HepG2 (cell line): ENCODE results near the gene MAP3K9. TPM values are rescaled to one million over a fixed set of nuclear protein-coding genes. Genes with fewer than 3 reads are reported as not detected.
A peak's percentile ranks its signal among the peaks of the same experiment; 100 is the strongest.

Experiments used
- CEBPG ChIP-seq: IDR thresholded peaks from 2 replicates; pipeline ENCODE4 v1.6.1; 2016
- CHCHD3 ChIP-seq: sonication (generic); formaldehyde crosslinking; IDR thresholded peaks from 2 replicates; pipeline ENCODE4 v1.8.0; 2022; ENCODE audit warnings: mild to moderate bottlenecking, missing genetic modification reagents, moderate library complexity
- GABPA ChIP-seq, 2 experiments: IDR thresholded peaks; 2 replicates each; pipeline ENCODE4 v1.6.1; 2011 to 2016; ENCODE audit warnings: low read depth in 2 of 2, low read length in 1 of 2, missing biosample characterization in 1 of 2, missing genetic modification characterization in 1 of 2
- IRF2 ChIP-seq: IDR thresholded peaks from 2 replicates; pipeline ENCODE4 v1.6.1; 2018; ENCODE audit warnings: missing genetic modification reagents, missing compliant biosample characterization
- PITX1 ChIP-seq: sonication (generic); formaldehyde crosslinking; IDR thresholded peaks from 2 replicates; pipeline ENCODE4 v1.5.1; 2020; ENCODE audit warnings: mild to moderate bottlenecking, missing genetic modification reagents
- SALL1 ChIP-seq: sonication (generic); formaldehyde crosslinking; IDR thresholded peaks from 2 replicates; pipeline ENCODE4 v1.8.0; 2022; ENCODE audit warnings: mild to moderate bottlenecking, missing genetic modification reagents
- SRSF9 ChIP-seq: fragments of 200-400 bp; formaldehyde crosslinking; IDR thresholded peaks from 2 replicates; pipeline ENCODE4 v1.6.1; 2018; ENCODE audit warnings: borderline replicate concordance, mild to moderate bottlenecking, low read depth, low read length; ENCODE audit not compliant: insufficient read depth, poor library complexity, severe bottlenecking
- THAP9 ChIP-seq: sonication (generic); formaldehyde crosslinking; IDR thresholded peaks from 2 replicates; pipeline ENCODE4; 2020; ENCODE audit warnings: missing genetic modification reagents, mild to moderate bottlenecking, borderline replicate concordance
- TRIM22 ChIP-seq: fragments of 450-650 bp; IDR thresholded peaks from 2 replicates; pipeline ENCODE4 v1.6.1; 2017
- ZFP36L1 ChIP-seq: sonication (generic); formaldehyde crosslinking; IDR thresholded peaks from 2 replicates; pipeline ENCODE4 v1.8.0; 2022; ENCODE audit warnings: mild to moderate bottlenecking, missing genetic modification reagents, moderate library complexity
- ZNF10 ChIP-seq: sonication (generic); formaldehyde crosslinking; IDR thresholded peaks from 2 replicates; pipeline ENCODE4 v1.4.0; 2020; ENCODE audit warnings: mild to moderate bottlenecking, low read depth, missing genetic modification reagents, borderline replicate concordance
- ZNF230 ChIP-seq: sonication (generic); formaldehyde crosslinking; IDR thresholded peaks from 2 replicates; pipeline ENCODE4 v1.4.0; 2020; ENCODE audit warnings: mild to moderate bottlenecking, missing genetic modification reagents
- ZNF34 ChIP-seq: sonication (generic); formaldehyde crosslinking; IDR thresholded peaks from 2 replicates; pipeline ENCODE4 v1.4.0; 2020; ENCODE audit warnings: mild to moderate bottlenecking, missing genetic modification reagents, borderline replicate concordance
- ZNF350 ChIP-seq: sonication (generic); formaldehyde crosslinking; IDR thresholded peaks from 2 replicates; pipeline ENCODE4 v1.4.0; 2020; ENCODE audit warnings: mild to moderate bottlenecking, low read depth, missing genetic modification reagents, borderline replicate concordance
- ZNF563 ChIP-seq: sonication (generic); formaldehyde crosslinking; IDR thresholded peaks from 2 replicates; pipeline ENCODE4 v1.8.0; 2022; ENCODE audit warnings: mild to moderate bottlenecking, moderate library complexity, missing genetic modification reagents
- ZNF564 ChIP-seq: sonication (generic); formaldehyde crosslinking; IDR thresholded peaks from 2 replicates; pipeline ENCODE4 v1.8.1; 2023; ENCODE audit warnings: mild to moderate bottlenecking, missing genetic modification reagents
- ZNF678 ChIP-seq: sonication (generic); formaldehyde crosslinking; IDR thresholded peaks from 2 replicates; pipeline ENCODE4 v1.4.0; 2020; ENCODE audit warnings: mild to moderate bottlenecking, missing genetic modification reagents
- polyA plus RNA-seq, 8 experiments: library from polyadenylated mRNA; depleted of rRNA in 3 of 8; stranded (reverse) in 7 of 8; unstranded in 1 of 8; fragments of >200 nt; fragmentation: Illumina TruSeq in 4 of 8; extraction: Trizol in 4 of 8; gene quantifications; 2 replicates each; pipeline versions ENCODE4 v1.2.1 to v1.2.3, GENCODE V29; 2011 to 2016; ENCODE audit warnings: low read depth in 4 of 8, missing spikeins in 1 of 8, mixed read lengths in 1 of 8; ENCODE audit not compliant: insufficient read depth in 1 of 8
- total RNA-seq, 5 experiments: library from RNA; depleted of rRNA; stranded (reverse); fragments of >200 nt; fragmentation: Illumina TruSeq; extraction: Trizol; gene quantifications; 2 replicates each; pipeline ENCODE4 v1.2.3, GENCODE V29; 2016; ENCODE audit warnings: low read depth in 1 of 5
- TF ChIP-seq, protein P1 (sequence below): sonication (generic); formaldehyde crosslinking; IDR thresholded peaks from 2 replicates; pipeline ENCODE4 v1.5.1; 2020; ENCODE audit warnings: mild to moderate bottlenecking, missing genetic modification reagents
- TF ChIP-seq, protein P2 (sequence below): sonication (generic); formaldehyde crosslinking; IDR thresholded peaks from 2 replicates; pipeline ENCODE4 v1.8.0; 2022; ENCODE audit warnings: mild to moderate bottlenecking, missing genetic modification reagents, borderline replicate concordance

MAP3K9 gene
- total and polyA plus RNA-seq, 2 of the 13 experiments (the other 11 are each of a cell fraction or from before 2014, with no cell fraction given) = 4.3 to 4.5 TPM

GRCh38 chr14:70808416-70809224 is 693 bp downstream of the MAP3K9 start (continued):
- TF ChIP-seq THAP9 (CRISPR knock-in tag) (no peak), TRIM22 (no peak), ZNF34 (CRISPR knock-in tag) (no peak), ZNF564 (CRISPR knock-in tag) (0 out of 2 replicates have a peak, but pooled peaks have one; percentile 38), ZNF678 (CRISPR knock-in tag) (no peak), SALL1 (CRISPR knock-in tag) (0 out of 2 replicates have a peak, but pooled peaks have one; percentile 3), IRF2 (no peak), ZNF350 (CRISPR knock-in tag) (0 out of 2 replicates have a peak, but pooled peaks have one; percentile 21), SRSF9 (no peak), PITX1 (CRISPR knock-in tag) (no peak), ZNF230 (CRISPR knock-in tag) (no peak), ZNF563 (CRISPR knock-in tag) (no peak; the same call in 1 of the 2 replicates), CHCHD3 (CRISPR knock-in tag) (no peak), ZNF10 (CRISPR knock-in tag) (no peak), CEBPG (no peak), GABPA (IDR thresholded peaks at IDR 0.05; ENCODE audit: low read depth, low read length) (no peak), GABPA (CRISPR knock-in tag; IDR thresholded peaks at IDR 0.05; ENCODE audit: low read depth) (no peak), ZFP36L1 (CRISPR knock-in tag) (no peak)
- TF ChIP-seq, protein P1, sequence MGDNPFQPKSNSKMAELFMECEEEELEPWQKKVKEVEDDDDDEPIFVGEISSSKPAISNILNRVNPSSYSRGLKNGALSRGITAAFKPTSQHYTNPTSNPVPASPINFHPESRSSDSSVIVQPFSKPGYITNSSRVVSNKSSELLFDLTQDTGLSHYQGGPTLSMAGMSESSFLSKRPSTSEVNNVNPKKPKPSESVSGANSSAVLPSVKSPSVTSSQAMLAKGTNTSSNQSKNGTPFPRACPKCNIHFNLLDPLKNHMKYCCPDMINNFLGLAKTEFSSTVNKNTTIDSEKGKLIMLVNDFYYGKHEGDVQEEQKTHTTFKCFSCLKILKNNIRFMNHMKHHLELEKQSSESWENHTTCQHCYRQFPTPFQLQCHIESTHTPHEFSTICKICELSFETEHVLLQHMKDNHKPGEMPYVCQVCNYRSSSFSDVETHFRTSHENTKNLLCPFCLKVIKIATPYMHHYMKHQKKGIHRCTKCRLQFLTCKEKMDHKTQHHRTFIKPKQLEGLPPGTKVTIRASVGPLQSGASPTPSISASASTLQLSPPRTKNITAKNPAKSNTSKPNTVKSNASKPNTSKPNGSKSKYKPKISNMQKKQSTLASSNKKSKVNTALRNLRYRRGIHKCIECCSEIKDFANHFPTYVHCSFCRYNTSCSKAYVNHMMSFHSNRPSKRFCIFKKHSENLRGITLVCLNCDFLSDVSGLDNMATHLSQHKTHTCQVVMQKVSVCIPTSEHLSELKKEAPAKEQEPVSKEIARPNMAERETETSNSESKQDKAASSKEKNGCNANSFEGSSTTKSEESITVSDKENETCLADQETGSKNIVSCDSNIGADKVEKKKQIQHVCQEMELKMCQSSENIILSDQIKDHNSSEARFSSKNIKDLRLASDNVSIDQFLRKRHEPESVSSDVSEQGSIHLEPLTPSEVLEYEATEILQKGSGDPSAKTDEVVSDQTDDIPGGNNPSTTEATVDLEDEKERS (CRISPR knock-in tag) = no peak
- TF ChIP-seq, protein P2, sequence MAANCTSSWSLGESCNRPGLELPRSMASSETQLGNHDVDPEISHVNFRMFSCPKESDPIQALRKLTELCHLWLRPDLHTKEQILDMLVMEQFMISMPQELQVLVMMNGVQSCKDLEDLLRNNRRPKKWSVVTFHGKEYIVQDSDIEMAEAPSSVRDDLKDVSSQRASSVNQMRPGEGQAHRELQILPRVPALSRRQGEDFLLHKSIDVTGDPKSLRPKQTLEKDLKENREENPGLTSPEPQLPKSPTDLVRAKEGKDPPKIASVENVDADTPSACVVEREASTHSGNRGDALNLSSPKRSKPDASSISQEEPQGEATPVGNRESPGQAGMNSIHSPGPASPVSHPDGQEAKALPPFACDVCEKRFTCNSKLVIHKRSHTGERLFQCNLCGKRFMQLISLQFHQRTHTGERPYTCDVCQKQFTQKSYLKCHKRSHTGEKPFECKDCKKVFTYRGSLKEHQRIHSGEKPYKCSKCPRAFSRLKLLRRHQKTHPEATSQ (CRISPR knock-in tag) = no peak
